A549 treated with Hydrocortisone at 1 μM for 4 hours (cell line): ENCODE data around the gene TNXB. TPM values are rescaled to one million over a fixed set of nuclear protein-coding genes. Genes with fewer than 3 reads are reported as not detected.

Source experiments
- total RNA-seq: library from RNA; stranded (reverse); fragments of 200-300 nt; extraction: Qiagen RNA extraction; gene quantifications from 5 replicates; pipeline ENCODE4 v1.2.3, GENCODE V29; 2022

The TNXB gene
- total RNA-seq, result 0.32 to 0.66 TPM (median 0.52 TPM) in 5 replicates

GRCh38 chr6:32109114-32109764, at the start of gene TNXB:
TNXB (minus strand) TSS chr6:32109338; CDS start chr6:32098198, 11,140 bp downstream.

GRCh38 chr6:32153564-32154513, 44.7 kb upstream of the TNXB start, which contains the start of gene PPT2:
PPT2 (plus strand) TSS chr6:32154141; CDS start chr6:32154595, 454 bp downstream.

GRCh38 chr6:32151863-32152768, 43.0 kb upstream of the TNXB start, which contains the start of gene PRRT1:
PRRT1 (minus strand) TSS chr6:32151939; CDS start chr6:32151827, 112 bp downstream.

GRCh38 chr6:32127717-32128592, 18.8 kb upstream of the TNXB start, which contains the start of gene ATF6B:
ATF6B (minus strand) TSS chr6:32128246; CDS start chr6:32128207, 39 bp downstream.

GRCh38 chr6:32037598-32038524, 71.3 kb downstream of the TNXB start, which contains the start of gene CYP21A2:
CYP21A2 (plus strand) TSS chr6:32038415; CDS start chr6:32038423, 8 bp downstream.

GRCh38 chr6:32014547-32014946, 94.6 kb downstream of the TNXB start, which contains the start of gene C4B:
C4B (plus strand) TSS chr6:32014795; CDS start chr6:32014846, 51 bp downstream.

Other genes with a start within 250 kb of the TNXB start
- gene NEU1, start 246.5 kb downstream of the TNXB start, total RNA-seq, result 25.7 to 32.9 TPM (median 26.4 TPM) in 5 replicates
- 0.03 to 0.14 TPM (median 0.06 TPM) in 4 of 5 replicates, not detected in the other for gene SLC44A4, start 230.3 kb downstream of the TNXB start, total RNA-seq
- gene EHMT2, start 211.6 kb downstream of the TNXB start, total RNA-seq, result 25.1 to 29.7 TPM (median 26.0 TPM) in 5 replicates
- gene ZBTB12, start 207.3 kb downstream of the TNXB start, total RNA-seq, result 3.3 to 4.2 TPM (median 3.9 TPM) in 5 replicates
- 0.17 to 0.46 TPM (median 0.38 TPM) in 5 replicates for gene C2, start 181.6 kb downstream of the TNXB start, total RNA-seq
- 1.7 to 2.3 TPM (median 1.9 TPM) in 5 replicates for gene CFB, start 163.2 kb downstream of the TNXB start, total RNA-seq
- gene NELFE, start 150.4 kb downstream of the TNXB start, total RNA-seq, result 73.7 to 87.1 TPM (median 76.9 TPM) in 5 replicates
- 21.3 to 24.7 TPM (median 23.3 TPM) in 5 replicates for gene SKIC2, start 150.2 kb downstream of the TNXB start, total RNA-seq
- 10.4 to 12.4 TPM (median 11.6 TPM) in 5 replicates for gene DXO, start 137.2 kb downstream of the TNXB start, total RNA-seq
- gene C4A, start 127.3 kb downstream of the TNXB start, total RNA-seq, result 0.79 to 1.5 TPM (median 0.85 TPM) in 5 replicates
- 0.35 to 0.93 TPM (median 0.67 TPM) in 5 replicates for gene C4B, start 94.5 kb downstream of the TNXB start, total RNA-seq
- not detected in 5 replicates for gene CYP21A2, start 70.9 kb downstream of the TNXB start, total RNA-seq
- gene ATF6B, start 18.9 kb upstream of the TNXB start, total RNA-seq, result 31.1 to 34.2 TPM (median 32.9 TPM) in 5 replicates
- gene FKBPL, start 20.9 kb upstream of the TNXB start, total RNA-seq, result 6.2 to 7.1 TPM (median 6.7 TPM) in 5 replicates
- 0.56 to 1.0 TPM (median 0.63 TPM) in 5 replicates for gene PRRT1, start 42.6 kb upstream of the TNXB start, total RNA-seq
- 6.9 to 8.9 TPM (median 8.3 TPM) in 5 replicates for gene PPT2, start 44.8 kb upstream of the TNXB start, total RNA-seq
- 0.69 to 2.5 TPM (median 1.8 TPM) in 5 replicates for gene EGFL8, start 55.3 kb upstream of the TNXB start, total RNA-seq
- gene AGPAT1, start 66.7 kb upstream of the TNXB start, total RNA-seq, result 38.0 to 40.4 TPM (median 39.4 TPM) in 5 replicates
- gene RNF5, start 69.1 kb upstream of the TNXB start, total RNA-seq, result 34.1 to 48.8 TPM (median 44.7 TPM) in 5 replicates
- 1.2 to 2.3 TPM (median 1.6 TPM) in 5 replicates for gene AGER, start 74.9 kb upstream of the TNXB start, total RNA-seq
- 13.5 to 17.2 TPM (median 15.7 TPM) in 5 replicates for gene PBX2, start 80.9 kb upstream of the TNXB start, total RNA-seq
- 0.23 to 0.47 TPM (median 0.45 TPM) in 5 replicates for gene GPSM3, start 83.3 kb upstream of the TNXB start, total RNA-seq
- 0.57 to 0.80 TPM (median 0.75 TPM) in 5 replicates for gene NOTCH4, start 114.7 kb upstream of the TNXB start, total RNA-seq